ENCODE results near the gene PARD3. TPM values are rescaled to one million over a fixed set of nuclear protein-coding genes. Genes with fewer than 3 reads are reported as not detected.
"Not testable (repeated sequence)": the region's sequence is repeated elsewhere in the genome, so short reads cannot be mapped to it uniquely, and the experiment has no call there.

The PARD3 gene
- total RNA-seq, 4 donors from 2014 or later = 115 to 226 (median 141) TPM

- H3K27ac ChIP-seq = peak overlapping the region; percentile 74
- H3K4me3 ChIP-seq = no peak overlapping the region
- peaks cover 45% of the 10 kb centered on the region for H3K4me1 ChIP-seq
- no peak for TF ChIP-seq EP300 (IDR thresholded peaks at IDR 0.05)
- no peak for TF ChIP-seq CTCF (IDR thresholded peaks at IDR 0.05)
- H3K27me3 ChIP-seq = no peaks in the 10 kb centered on the region
- H3K9me3 ChIP-seq = no peaks in the 10 kb centered on the region
- no peaks in the 10 kb centered on the region for H3K36me3 ChIP-seq
- no peak for DNase-seq (ENCODE audit: low spot score in 2 of 2)
These were observed 57.2 kb downstream of the PARD3 start for GRCh38 chr10:34757933-34758332.

GRCh38 chr10:34757181-34757580 lies 57.9 kb downstream of the PARD3 start:
- H3K4me3 ChIP-seq; H3K27ac ChIP-seq; H3K36me3 ChIP-seq; H3K9me3 ChIP-seq; DNase-seq (ENCODE audit: low spot score in 2 of 2); H3K27me3 ChIP-seq: not testable (repeated sequence)
- WGBS = 75% methylated on average over 4 of the region's 4 CpGs
- peaks cover 50% of the 10 kb centered on the region for H3K4me1 ChIP-seq

GRCh38 chr10:34756584-34756983 lies 58.5 kb downstream of the PARD3 start:
- H3K36me3 ChIP-seq = no peaks in the 10 kb centered on the region
- no peak overlapping the region for H3K4me3 ChIP-seq
- no peak for TF ChIP-seq POLR2AphosphoS5 (IDR thresholded peaks at IDR 0.05)
- no peak overlapping the region for H3K27ac ChIP-seq
- no peak for DNase-seq (ENCODE audit: low spot score in 2 of 2)
- H3K9me3 ChIP-seq = no peaks in the 10 kb centered on the region
- peaks cover 48% of the 10 kb centered on the region for H3K4me1 ChIP-seq
- H3K27me3 ChIP-seq = no peaks in the 10 kb centered on the region
- WGBS = 87% methylated on average over 3 of the region's 3 CpGs

- H3K9me3 ChIP-seq = no peaks in the 10 kb centered on the region
- no peak for DNase-seq (ENCODE audit: low spot score in 2 of 2)
- 34% methylated on average over 5 of the region's 5 CpGs for WGBS
- no peak overlapping the region for H3K4me3 ChIP-seq
- no peak overlapping the region for H3K27ac ChIP-seq
- peaks cover 28% of the 10 kb centered on the region for H3K4me1 ChIP-seq
- no peaks in the 10 kb centered on the region for H3K36me3 ChIP-seq
- TF ChIP-seq POLR2AphosphoS5 (IDR thresholded peaks at IDR 0.05) (no peak), EP300 (IDR thresholded peaks at IDR 0.05) (no peak), POLR2A (IDR thresholded peaks at IDR 0.05) (no peak), CTCF (IDR thresholded peaks at IDR 0.05) (no peak)
- H3K27me3 ChIP-seq = no peaks in the 10 kb centered on the region
These were observed 61.9 kb downstream of the PARD3 start for GRCh38 chr10:34753014-34753757.

GRCh38 chr10:34751272-34751671 lies 63.8 kb downstream of the PARD3 start:
- H3K36me3 ChIP-seq = no peaks in the 10 kb centered on the region
- no peaks in the 10 kb centered on the region for H3K9me3 ChIP-seq
- no peak overlapping the region for H3K27ac ChIP-seq
- no peak overlapping the region for H3K4me3 ChIP-seq
- DNase-seq (ENCODE audit: low spot score in 2 of 2) = no peak
- H3K27me3 ChIP-seq = no peaks in the 10 kb centered on the region
- 27% methylated on average over 2 of the region's 2 CpGs for WGBS
- H3K4me1 ChIP-seq = peaks cover 17% of the 10 kb centered on the region
- TF ChIP-seq EP300 (IDR thresholded peaks at IDR 0.05) = no peak
- no peak for TF ChIP-seq POLR2A (IDR thresholded peaks at IDR 0.05)
- TF ChIP-seq CTCF (IDR thresholded peaks at IDR 0.05) = no peak
- TF ChIP-seq POLR2AphosphoS5 (IDR thresholded peaks at IDR 0.05) = no peak

- not testable (repeated sequence) for DNase-seq (ENCODE audit: low spot score in 2 of 2); H3K9me3 ChIP-seq; H3K4me3 ChIP-seq; H3K27ac ChIP-seq; H3K27me3 ChIP-seq; H3K36me3 ChIP-seq
- WGBS = 72% methylated on average over 7 of the region's 7 CpGs
- peaks cover 20% of the 10 kb centered on the region for H3K4me1 ChIP-seq
These were observed 64.3 kb downstream of the PARD3 start for GRCh38 chr10:34750795-34751194.

GRCh38 chr10:34748767-34749166 lies 66.3 kb downstream of the PARD3 start:
- no peak overlapping the region for H3K4me3 ChIP-seq
- WGBS = 74% methylated on average over 4 of the region's 4 CpGs
- no peaks in the 10 kb centered on the region for H3K9me3 ChIP-seq
- H3K27ac ChIP-seq = no peak overlapping the region
- H3K36me3 ChIP-seq = no peaks in the 10 kb centered on the region
- peaks cover 23% of the 10 kb centered on the region for H3K4me1 ChIP-seq
- DNase-seq (ENCODE audit: low spot score in 2 of 2) = no peak
- no peaks in the 10 kb centered on the region for H3K27me3 ChIP-seq
- no peak for TF ChIP-seq POLR2AphosphoS5 (IDR thresholded peaks at IDR 0.05)
- TF ChIP-seq CTCF (IDR thresholded peaks at IDR 0.05) = no peak
- TF ChIP-seq POLR2A (IDR thresholded peaks at IDR 0.05) = no peak
- no peak for TF ChIP-seq EP300 (IDR thresholded peaks at IDR 0.05)
